GM12865 (cell line): Measurements from ENCODE around the gene RSBN1.

Source experiments
- DNase-seq: peaks from one replicate; pipeline ENCODE4 v3.0.0; 2010; ENCODE audit warnings: low read depth
- H3K4me3 ChIP-seq: 2 replicates; pipeline ENCODE4 v1.5.1; 2011; ENCODE audit warnings: mild to moderate bottlenecking, low read depth, low read length, control low read depth
- TF ChIP-seq, protein P1 (sequence below): IDR thresholded peaks from 2 replicates; pipeline ENCODE4 v1.5.1; 2011; ENCODE audit warnings: low read length, control low read depth, low read depth, inconsistent platforms; ENCODE audit not compliant: insufficient read depth; ENCODE audit errors: missing control alignments

Gene RSBN1

DNA sequence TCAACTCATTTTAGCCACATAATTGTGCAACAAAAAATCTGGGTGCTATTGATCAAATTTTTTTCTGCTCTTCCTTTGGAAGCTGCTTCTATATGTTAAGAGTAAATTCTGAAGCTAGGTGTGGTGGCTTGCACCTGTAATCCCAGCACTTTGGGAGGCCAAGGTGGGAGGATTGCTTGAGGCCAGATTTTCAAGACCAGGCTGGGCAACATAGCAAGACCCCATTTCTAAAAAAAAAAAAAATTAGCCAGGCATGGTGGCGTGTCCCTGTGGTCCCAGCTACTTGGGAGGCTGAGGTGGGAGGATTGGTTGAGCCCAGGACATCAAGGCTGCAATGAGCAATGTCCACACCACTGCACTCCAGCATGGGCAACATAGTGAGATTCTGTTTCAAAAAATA is 24.3 kb upstream of the RSBN1 start:
- TF ChIP-seq, protein P1, sequence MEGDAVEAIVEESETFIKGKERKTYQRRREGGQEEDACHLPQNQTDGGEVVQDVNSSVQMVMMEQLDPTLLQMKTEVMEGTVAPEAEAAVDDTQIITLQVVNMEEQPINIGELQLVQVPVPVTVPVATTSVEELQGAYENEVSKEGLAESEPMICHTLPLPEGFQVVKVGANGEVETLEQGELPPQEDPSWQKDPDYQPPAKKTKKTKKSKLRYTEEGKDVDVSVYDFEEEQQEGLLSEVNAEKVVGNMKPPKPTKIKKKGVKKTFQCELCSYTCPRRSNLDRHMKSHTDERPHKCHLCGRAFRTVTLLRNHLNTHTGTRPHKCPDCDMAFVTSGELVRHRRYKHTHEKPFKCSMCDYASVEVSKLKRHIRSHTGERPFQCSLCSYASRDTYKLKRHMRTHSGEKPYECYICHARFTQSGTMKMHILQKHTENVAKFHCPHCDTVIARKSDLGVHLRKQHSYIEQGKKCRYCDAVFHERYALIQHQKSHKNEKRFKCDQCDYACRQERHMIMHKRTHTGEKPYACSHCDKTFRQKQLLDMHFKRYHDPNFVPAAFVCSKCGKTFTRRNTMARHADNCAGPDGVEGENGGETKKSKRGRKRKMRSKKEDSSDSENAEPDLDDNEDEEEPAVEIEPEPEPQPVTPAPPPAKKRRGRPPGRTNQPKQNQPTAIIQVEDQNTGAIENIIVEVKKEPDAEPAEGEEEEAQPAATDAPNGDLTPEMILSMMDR: no peak
- DNase-seq: no peak
- H3K4me3 ChIP-seq: no peak overlapping the region

GRCh38 chr1:113835686-113836290 is 23.5 kb upstream of the RSBN1 start:
- no peak overlapping the region for H3K4me3 ChIP-seq
- peak; percentile 62 for DNase-seq
- TF ChIP-seq, protein P1: peak; percentile 25

GRCh38 chr1:113834716-113835115 is 22.4 kb upstream of the RSBN1 start:
- TF ChIP-seq, protein P1: no peak
- H3K4me3 ChIP-seq: no peak overlapping the region
- no peak for DNase-seq

DNA sequence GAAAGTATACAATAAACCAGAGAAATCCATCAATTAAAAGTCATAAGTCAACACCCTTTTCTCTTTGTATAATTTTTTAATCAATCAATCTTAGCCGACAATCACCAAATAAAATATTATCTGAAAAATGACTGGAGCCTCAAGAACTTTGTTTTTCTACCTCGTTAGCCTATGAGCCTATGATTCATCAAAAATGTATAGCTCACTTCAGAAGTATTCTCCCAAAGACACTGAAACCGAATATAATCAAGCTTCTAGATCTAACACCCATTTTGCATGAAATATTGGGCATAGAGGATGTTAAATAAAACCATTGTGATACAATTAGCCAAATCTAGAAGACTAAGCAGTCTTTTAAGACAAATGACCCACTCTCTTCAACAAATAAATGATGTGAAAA is 17.8 kb upstream of the RSBN1 start:
- no peak overlapping the region for H3K4me3 ChIP-seq
- no peak for DNase-seq
- TF ChIP-seq, protein P1: no peak

DNA sequence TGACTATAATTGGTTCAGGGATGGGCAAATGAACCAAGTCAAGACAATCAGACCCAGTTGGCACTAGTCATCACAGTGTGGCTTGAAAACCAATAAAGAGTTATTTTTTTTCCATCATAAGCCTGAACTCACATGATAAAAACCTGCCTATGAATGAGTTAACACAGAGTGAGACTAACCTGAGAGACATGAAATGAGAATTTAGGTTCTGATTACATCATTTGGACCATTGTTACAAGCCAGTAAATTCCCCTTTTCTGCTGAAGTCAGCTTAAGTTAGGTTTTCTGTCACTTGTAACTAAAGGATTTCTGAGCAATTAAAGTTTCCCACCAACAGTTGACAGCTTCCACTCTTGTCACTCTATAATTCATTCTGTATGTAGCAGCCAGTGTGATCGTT is 9.6 kb upstream of the RSBN1 start:
- TF ChIP-seq, protein P1: no peak
- no peak overlapping the region for H3K4me3 ChIP-seq
- DNase-seq: no peak

- DNase-seq: no peak
- TF ChIP-seq, protein P1: no peak
- no peak overlapping the region for H3K4me3 ChIP-seq
These were observed 6.3 kb upstream of the RSBN1 start for GRCh38 chr1:113818578-113818977.

GRCh38 chr1:113813218-113813617 is 942 bp upstream of the RSBN1 start:
- DNase-seq: no peak
- TF ChIP-seq, protein P1: no peak
- H3K4me3 ChIP-seq: no peak overlapping the region
